Activated T-helper 17 cell treated with anti-CD3 and anti-CD28 coated beads, Interleukin-2, amount 50 U/mL, for 72 hours (primary cell): Measurements from ENCODE around the gene ATP13A2. TPM values are rescaled to one million over a fixed set of nuclear protein-coding genes. Genes with fewer than 3 reads are reported as not detected.
"Not testable (repeated sequence)": the region's sequence is repeated elsewhere in the genome, so short reads cannot be mapped to it uniquely, and the experiment has no call there.

Source experiments
- ATAC-seq: fragments of 150-1000 bp; cut with Tn5 transposase; replicated peaks from 2 replicates; pipeline ENCODE4 v1.10.0; 2021; ENCODE audit warnings: mild to moderate bottlenecking, moderate library complexity
- H3K27ac Mint-ChIP-seq: one replicate; pipeline ENCODE4 v1.8.0; 2022; ENCODE audit warnings: mixed read lengths
- H3K27me3 Mint-ChIP-seq: one replicate; pipeline ENCODE4 v1.8.0; 2022; ENCODE audit warnings: mixed read lengths
- H3K36me3 Mint-ChIP-seq: one replicate; pipeline ENCODE4 v1.8.0; 2022; ENCODE audit warnings: low read depth, mild to moderate bottlenecking, mixed read lengths
- H3K4me1 Mint-ChIP-seq: one replicate; pipeline ENCODE4 v1.8.0; 2022; ENCODE audit warnings: mixed read lengths
- H3K4me3 Mint-ChIP-seq: one replicate; pipeline ENCODE4 v1.8.0; 2022; ENCODE audit warnings: mild to moderate bottlenecking, mixed read lengths
- H3K9me3 Mint-ChIP-seq: one replicate; pipeline ENCODE4 v1.8.0; 2022; ENCODE audit warnings: mixed read lengths
- total RNA-seq, 2 donors: library from RNA; stranded (reverse); gene quantifications; one replicate each; pipeline ENCODE4 v1.2.3, GENCODE V29; 2022

Gene ATP13A2
- total RNA-seq, 2 donors from 2014 or later = 24.2 to 51.7 TPM

DNA sequence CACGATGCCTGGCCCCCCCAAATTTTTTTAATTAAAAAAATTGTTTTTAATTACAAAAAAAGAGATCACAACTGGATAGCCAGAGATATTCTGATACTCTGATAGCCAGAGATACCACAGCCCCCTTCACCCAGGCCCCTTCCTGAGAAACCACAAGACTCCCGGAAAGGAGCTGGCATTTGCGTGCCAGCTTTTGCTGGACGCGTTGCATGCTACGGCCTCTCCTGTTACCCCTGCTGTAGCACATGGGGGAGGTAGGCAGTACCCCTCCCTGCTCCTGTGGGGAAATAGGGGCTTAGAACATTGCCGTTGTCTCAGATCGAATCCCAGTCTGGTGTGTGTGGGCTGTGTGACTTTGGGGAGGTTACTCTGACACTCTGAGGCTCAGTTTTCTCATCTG lies 54.0 kb downstream of the ATP13A2 start:
- peaks cover 4% of the 10 kb centered on the region for H3K4me1 Mint-ChIP-seq
- ATAC-seq = no peak
- H3K9me3 Mint-ChIP-seq = no peaks in the 10 kb centered on the region
- no peak overlapping the region for H3K27ac Mint-ChIP-seq
- no peak overlapping the region for H3K4me3 Mint-ChIP-seq
- H3K27me3 Mint-ChIP-seq = no peaks in the 10 kb centered on the region
- H3K36me3 Mint-ChIP-seq = no peaks in the 10 kb centered on the region

GRCh38 chr1:16956775-16957174 lies 55.0 kb downstream of the ATP13A2 start:
- Mint-ChIP-seq H3K4me1 (peaks cover 3% of the 10 kb centered on the region), H3K36me3 (no peaks in the 10 kb centered on the region), H3K27me3 (no peaks in the 10 kb centered on the region), H3K27ac (no peak overlapping the region), H3K9me3 (no peaks in the 10 kb centered on the region), H3K4me3 (no peak overlapping the region)
- no peak for ATAC-seq

- Mint-ChIP-seq H3K27ac (no peak overlapping the region), H3K4me3 (no peak overlapping the region), H3K9me3 (no peaks in the 10 kb centered on the region), H3K27me3 (no peaks in the 10 kb centered on the region), H3K36me3 (no peaks in the 10 kb centered on the region), H3K4me1 (no peaks in the 10 kb centered on the region)
- no peak for ATAC-seq
These were observed 56.5 kb downstream of the ATP13A2 start for GRCh38 chr1:16955186-16955585.

GRCh38 chr1:16954579-16954978 lies 57.1 kb downstream of the ATP13A2 start:
- no peak for ATAC-seq
- Mint-ChIP-seq H3K4me1 (no peaks in the 10 kb centered on the region), H3K36me3 (no peaks in the 10 kb centered on the region), H3K4me3 (no peak overlapping the region), H3K27ac (no peak overlapping the region), H3K27me3 (no peaks in the 10 kb centered on the region), H3K9me3 (no peaks in the 10 kb centered on the region)

DNA sequence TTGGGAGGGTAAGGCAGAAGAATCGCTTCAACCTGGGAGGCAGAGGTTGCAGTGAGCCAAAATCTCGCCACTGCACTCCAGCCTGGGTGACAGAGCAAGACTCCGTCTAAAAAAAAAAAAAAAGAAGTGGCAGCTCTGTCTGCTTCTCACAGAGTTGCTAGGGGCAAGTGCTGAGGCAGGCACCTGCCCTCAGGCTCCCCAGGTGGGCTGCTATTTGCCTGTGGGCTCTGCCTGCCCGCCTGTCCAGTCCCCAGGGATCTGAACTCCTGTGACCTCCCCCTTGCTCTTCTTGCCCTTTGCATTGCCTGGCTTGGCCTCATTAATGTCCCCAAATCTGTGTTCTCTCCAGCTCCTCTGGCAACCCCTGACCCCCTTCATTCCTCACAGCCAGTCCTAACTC lies 59.4 kb downstream of the ATP13A2 start:
- H3K36me3 Mint-ChIP-seq, H3K4me3 Mint-ChIP-seq, ATAC-seq, H3K4me1 Mint-ChIP-seq, H3K9me3 Mint-ChIP-seq, H3K27ac Mint-ChIP-seq, H3K27me3 Mint-ChIP-seq: not testable (repeated sequence)

DNA sequence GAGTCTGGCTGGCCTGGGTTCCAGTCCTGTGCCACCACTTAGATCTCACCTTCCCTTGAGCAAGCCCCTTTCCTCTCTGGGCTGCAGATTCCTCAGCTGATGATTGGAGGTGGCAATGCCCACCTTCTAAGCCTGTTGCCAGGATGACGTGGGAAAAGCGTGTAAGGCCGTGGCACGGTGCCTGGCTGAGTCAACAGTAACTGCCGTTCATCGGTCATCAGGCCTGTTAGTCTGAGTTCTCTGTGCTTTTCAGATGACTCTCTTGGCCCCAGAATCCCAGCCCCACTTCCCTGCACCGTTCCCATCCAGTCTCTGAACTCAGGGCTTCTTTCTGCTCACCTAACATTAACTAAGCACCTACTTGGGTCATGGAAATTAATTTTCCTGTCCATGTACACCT lies 62.7 kb downstream of the ATP13A2 start:
- not testable (repeated sequence) for H3K4me1 Mint-ChIP-seq, H3K27me3 Mint-ChIP-seq, ATAC-seq, H3K9me3 Mint-ChIP-seq, H3K27ac Mint-ChIP-seq, H3K4me3 Mint-ChIP-seq
- peaks cover 15% of the 10 kb centered on the region for H3K36me3 Mint-ChIP-seq

- not testable (repeated sequence) for ATAC-seq, H3K4me3 Mint-ChIP-seq, H3K9me3 Mint-ChIP-seq, H3K27ac Mint-ChIP-seq, H3K4me1 Mint-ChIP-seq, H3K27me3 Mint-ChIP-seq
- H3K36me3 Mint-ChIP-seq = peaks cover 21% of the 10 kb centered on the region
These were observed 63.3 kb downstream of the ATP13A2 start for GRCh38 chr1:16948282-16948891.

DNA sequence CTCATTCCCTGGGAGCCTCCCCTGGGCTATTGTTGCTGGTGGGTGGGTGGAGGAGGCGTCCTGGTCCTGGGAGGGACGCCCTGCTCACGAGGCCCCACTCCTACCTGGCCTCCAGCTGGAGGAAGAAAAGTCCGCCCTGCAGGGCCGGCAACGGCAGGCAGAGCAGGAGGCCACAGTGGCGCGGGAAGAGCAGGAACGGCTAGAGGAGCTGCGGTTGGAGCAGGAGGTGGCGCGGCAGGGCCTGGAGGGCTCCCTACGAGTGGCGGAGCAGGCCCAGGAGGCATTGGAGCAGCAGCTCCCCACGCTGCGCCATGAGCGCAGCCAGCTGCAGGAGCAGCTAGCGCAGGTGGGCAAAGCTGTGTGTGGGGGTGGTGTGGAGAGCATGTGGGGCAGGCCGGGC lies 65.1 kb downstream of the ATP13A2 start:
- H3K4me1 Mint-ChIP-seq = no peaks in the 10 kb centered on the region
- no peak for ATAC-seq
- no peaks in the 10 kb centered on the region for H3K27me3 Mint-ChIP-seq
- H3K4me3 Mint-ChIP-seq = no peak overlapping the region
- peaks cover 32% of the 10 kb centered on the region for H3K36me3 Mint-ChIP-seq
- H3K9me3 Mint-ChIP-seq = no peaks in the 10 kb centered on the region
- no peak overlapping the region for H3K27ac Mint-ChIP-seq

GRCh38 chr1:16946185-16946584 lies 65.5 kb downstream of the ATP13A2 start:
- H3K27ac Mint-ChIP-seq, H3K9me3 Mint-ChIP-seq, ATAC-seq, H3K4me1 Mint-ChIP-seq, H3K4me3 Mint-ChIP-seq, H3K27me3 Mint-ChIP-seq: not testable (repeated sequence)
- peaks cover 33% of the 10 kb centered on the region for H3K36me3 Mint-ChIP-seq

- H3K27ac Mint-ChIP-seq = not testable (repeated sequence)
These were observed 66.2 kb downstream of the ATP13A2 start for GRCh38 chr1:16945512-16945911.

DNA sequence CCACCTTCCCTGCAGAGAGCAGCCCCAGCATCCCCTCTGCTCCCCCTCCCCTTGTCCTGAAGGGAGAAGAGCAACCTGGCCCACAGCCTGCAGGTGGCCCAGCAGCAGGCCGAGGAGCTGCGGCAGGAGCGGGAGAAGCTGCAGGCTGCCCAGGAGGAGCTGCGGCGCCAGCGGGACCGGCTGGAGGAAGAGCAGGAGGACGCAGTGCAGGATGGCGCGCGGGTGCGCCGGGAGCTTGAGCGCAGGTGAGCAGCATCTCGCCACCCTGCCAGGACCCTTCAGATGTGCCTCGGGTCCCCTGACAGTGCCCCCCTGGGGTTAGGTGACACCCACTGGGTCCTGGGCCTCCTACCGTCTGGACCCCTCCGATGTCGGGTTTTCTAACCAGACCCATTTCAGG lies 67.7 kb downstream of the ATP13A2 start:
- Mint-ChIP-seq H3K27ac (peak overlapping the region; percentile 38), H3K9me3 (no peaks in the 10 kb centered on the region), H3K4me1 (no peaks in the 10 kb centered on the region), H3K27me3 (no peaks in the 10 kb centered on the region), H3K36me3 (peaks cover 44% of the 10 kb centered on the region), H3K4me3 (no peak overlapping the region)
- ATAC-seq = no peak

More at GRCh38 chr1:16945512-16945911, 66.2 kb downstream of the ATP13A2 start:
- H3K27me3 Mint-ChIP-seq, H3K4me3 Mint-ChIP-seq, H3K9me3 Mint-ChIP-seq, H3K4me1 Mint-ChIP-seq: not testable (repeated sequence)
- peaks cover 40% of the 10 kb centered on the region for H3K36me3 Mint-ChIP-seq
- ATAC-seq = peak; percentile 9

DNA sequence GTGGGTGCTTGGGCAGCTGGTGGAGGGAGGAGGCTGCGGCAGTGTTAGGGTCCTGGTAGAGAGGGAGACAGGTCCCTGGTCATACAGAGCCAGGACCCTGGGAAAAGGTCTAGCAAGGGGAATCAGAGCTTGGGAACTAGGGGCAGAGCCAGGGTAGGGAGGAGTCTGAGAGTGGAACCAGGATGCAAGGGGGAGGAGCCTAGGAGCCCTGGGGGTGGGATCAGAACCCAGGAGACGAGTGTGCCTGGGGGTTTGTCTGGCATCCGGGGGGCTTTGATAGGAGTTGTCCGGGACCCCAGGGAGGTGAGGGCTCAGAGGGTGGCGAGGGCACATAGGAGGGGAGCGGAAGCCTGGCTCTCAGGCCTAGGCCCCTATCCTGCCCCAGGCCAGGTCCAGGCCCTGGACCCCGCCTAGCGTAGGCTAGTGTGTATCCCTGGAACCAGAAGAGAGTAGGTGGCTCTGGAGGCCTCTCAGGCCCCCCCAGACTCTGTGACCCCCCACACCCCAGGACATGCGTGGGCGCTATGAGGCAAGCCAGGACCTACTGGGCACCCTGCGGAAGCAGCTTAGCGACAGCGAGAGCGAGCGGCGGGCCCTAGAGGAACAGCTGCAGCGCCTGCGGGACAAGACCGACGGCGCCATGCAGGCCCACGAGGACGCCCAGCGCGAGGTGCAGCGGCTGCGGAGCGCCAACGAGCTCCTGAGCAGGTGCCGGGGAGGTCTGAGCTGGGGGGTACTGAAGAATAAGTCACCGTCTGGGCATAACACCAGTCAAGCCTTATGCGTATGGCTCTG lies 72.1 kb downstream of the ATP13A2 start:
- not testable (repeated sequence) for H3K27me3 Mint-ChIP-seq, H3K27ac Mint-ChIP-seq, H3K9me3 Mint-ChIP-seq, H3K4me3 Mint-ChIP-seq, H3K4me1 Mint-ChIP-seq, ATAC-seq
- peaks cover 49% of the 10 kb centered on the region for H3K36me3 Mint-ChIP-seq

GRCh38 chr1:16938351-16939321 lies 73.1 kb downstream of the ATP13A2 start:
- H3K27ac Mint-ChIP-seq = peak overlapping the region; percentile 28
- H3K4me1 Mint-ChIP-seq = no peaks in the 10 kb centered on the region
- peaks cover 54% of the 10 kb centered on the region for H3K36me3 Mint-ChIP-seq
- no peak for ATAC-seq
- H3K4me3 Mint-ChIP-seq = no peak overlapping the region
- H3K9me3 Mint-ChIP-seq = no peaks in the 10 kb centered on the region
- no peaks in the 10 kb centered on the region for H3K27me3 Mint-ChIP-seq

- not testable (repeated sequence) for H3K27ac Mint-ChIP-seq, H3K27me3 Mint-ChIP-seq, H3K9me3 Mint-ChIP-seq, H3K4me1 Mint-ChIP-seq, ATAC-seq, H3K4me3 Mint-ChIP-seq
- peaks cover 56% of the 10 kb centered on the region for H3K36me3 Mint-ChIP-seq
These were observed 75.1 kb downstream of the ATP13A2 start for GRCh38 chr1:16936580-16936979.
